NAMALWA (cell line): ENCODE measurements around the gene MOB4.

Experiments used
- DNase-seq: peaks from one replicate; pipeline ENCODE4 v3.0.0-alpha.2; 2015; ENCODE audit warnings: low spot score

MOB4 gene

DNA sequence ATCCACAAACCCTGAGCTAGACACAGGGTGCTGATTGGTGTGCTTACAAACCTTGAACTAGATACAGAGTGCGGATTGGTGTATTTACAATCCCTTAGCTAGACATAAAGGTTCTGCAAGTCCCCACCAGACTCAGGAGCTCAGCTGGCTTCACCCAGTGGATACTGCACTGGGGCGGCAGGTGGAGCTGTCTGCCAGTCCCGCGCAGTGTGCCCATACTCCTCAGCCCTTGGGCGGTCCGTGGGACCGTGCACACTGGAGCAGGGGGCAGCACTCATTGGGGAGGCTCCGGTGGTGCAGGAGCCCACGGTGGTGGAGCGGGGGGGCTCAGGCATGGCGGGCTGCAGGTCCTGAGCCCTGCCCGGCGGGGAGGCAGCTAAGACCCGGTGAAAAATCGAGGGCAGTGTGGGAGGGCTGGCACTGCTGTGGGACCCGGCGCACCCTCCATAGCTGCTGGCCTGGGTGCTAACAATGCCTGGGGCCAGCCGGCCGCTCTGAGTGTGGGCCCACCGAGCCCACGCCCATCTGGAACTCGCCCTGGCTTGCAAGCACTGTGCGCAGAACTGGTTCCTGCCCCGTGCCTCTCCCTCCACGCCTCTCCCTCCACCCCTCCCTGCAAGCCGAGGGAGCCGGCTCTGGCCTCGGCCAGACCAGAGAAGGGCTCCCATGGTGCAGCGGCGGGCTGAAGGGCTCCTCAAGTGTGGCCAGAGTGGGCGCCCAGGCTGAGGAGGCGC lies 75.6 kb downstream of the MOB4 start:
- DNase-seq: no peak

GRCh38 chr2:197596766-197597165 lies 80.9 kb downstream of the MOB4 start:
- DNase-seq: no peak

DNA sequence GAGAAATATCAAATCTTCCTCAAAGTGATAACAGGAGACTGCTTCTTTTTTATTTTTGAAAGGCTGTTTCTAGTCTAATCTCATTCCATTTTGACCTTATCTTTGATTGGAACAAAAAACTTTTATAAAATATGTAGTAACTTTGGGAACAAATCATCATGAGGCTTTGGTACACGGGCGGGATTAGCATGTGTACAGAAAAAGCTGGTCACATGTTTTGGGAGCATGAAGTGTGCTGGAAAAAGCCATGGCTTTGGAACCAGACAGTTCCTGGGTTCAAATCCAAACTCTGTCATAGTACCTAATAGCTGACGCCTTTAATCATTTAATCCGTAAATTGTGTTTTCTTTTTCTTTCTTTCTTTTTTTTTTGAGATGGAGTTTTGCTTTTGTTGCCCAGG lies 81.3 kb downstream of the MOB4 start:
- DNase-seq: no peak

DNA sequence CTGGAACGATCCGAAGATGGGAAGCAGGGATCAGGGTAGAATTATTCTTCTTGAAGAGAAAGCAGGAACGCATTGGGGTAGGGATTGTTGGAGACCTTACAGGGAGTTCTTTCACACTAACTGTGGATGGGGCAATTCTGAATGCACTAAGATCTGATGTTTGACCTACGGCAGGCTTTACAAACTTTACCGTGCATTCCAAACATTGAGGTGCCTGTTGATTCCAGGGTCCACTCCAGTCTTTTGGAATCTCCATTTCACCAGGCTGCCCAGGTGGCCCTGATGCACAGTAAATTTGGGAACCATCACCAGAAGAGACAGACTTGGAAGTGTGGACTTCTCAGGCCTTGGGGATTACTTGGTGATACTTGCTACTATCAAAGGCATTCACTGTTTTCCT lies 82.6 kb downstream of the MOB4 start:
- DNase-seq: no peak

- DNase-seq: peak; percentile 83
Measured at GRCh38 chr2:197599285-197599965, 83.6 kb downstream of the MOB4 start.

GRCh38 chr2:197600306-197600705 lies 84.4 kb downstream of the MOB4 start:
- no peak for DNase-seq

DNA sequence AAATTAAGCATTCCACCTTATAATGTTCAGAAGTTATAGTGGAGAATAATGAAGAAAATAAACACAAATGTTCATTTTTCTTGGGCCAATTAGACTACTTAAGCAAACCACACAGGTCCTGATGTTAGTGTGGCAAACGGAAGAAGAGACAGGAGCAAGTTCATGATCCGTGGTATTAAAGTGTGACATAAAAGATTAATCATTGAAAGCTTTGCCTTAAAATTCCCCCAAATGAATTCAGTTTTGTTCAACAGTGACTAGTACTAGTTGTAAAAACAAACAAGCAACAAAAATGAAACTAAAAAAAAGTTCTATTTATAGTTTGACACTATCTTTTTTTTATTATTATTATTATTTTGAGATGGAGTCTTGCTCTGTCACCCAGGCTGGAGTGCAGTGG lies 85.9 kb downstream of the MOB4 start:
- no peak for DNase-seq
